Neural cell (in vitro differentiated cells): Measurements from ENCODE around the gene DGCR6L. TPM values are rescaled to one million over a fixed set of nuclear protein-coding genes. Genes with fewer than 3 reads are reported as not detected.
"Not testable (repeated sequence)": the region's sequence is repeated elsewhere in the genome, so short reads cannot be mapped to it uniquely, and the experiment has no call there.

Experiments
- H2AFZ ChIP-seq: fragments of 200-600, 300-800 bp; sonication (generic), shearing (Covaris generic); 2 replicates; pipeline ENCODE4 v1.6.0; 2014; ENCODE audit warnings: low read depth, mild to moderate bottlenecking, antibody characterized with exemption, low read length, moderate library complexity
- H3F3A ChIP-seq: fragments of 200-600 bp; shearing (Covaris generic); 2 replicates; pipeline ENCODE4 v1.6.1; 2016; ENCODE audit warnings: mild to moderate bottlenecking, moderate library complexity, mixed read lengths, antibody characterized with exemption, low read length; ENCODE audit not compliant: insufficient read depth, poor library complexity, severe bottlenecking
- H3K27ac ChIP-seq: fragments of 200-600, 300-800 bp; sonication (generic), shearing (Covaris generic); 2 replicates; pipeline ENCODE4 v1.5.1; 2014; ENCODE audit warnings: mild to moderate bottlenecking, low read length, moderate library complexity
- H3K27me3 ChIP-seq: fragments of 300-800, 200-600 bp; sonication (generic), shearing (Covaris generic); 2 replicates; pipeline ENCODE4 v1.6.0; 2014; ENCODE audit warnings: mild to moderate bottlenecking, low read depth, low read length, moderate library complexity; ENCODE audit not compliant: insufficient read depth
- H3K36me3 ChIP-seq: fragments of 300-800, 200-600 bp; sonication (generic), shearing (Covaris generic); 2 replicates; pipeline ENCODE4 v1.5.1; 2014; ENCODE audit warnings: mild to moderate bottlenecking, antibody characterized with exemption, low read length, moderate library complexity; ENCODE audit not compliant: insufficient read depth
- H3K4me2 ChIP-seq: fragments of 300-800, 200-600 bp; sonication (generic), shearing (Covaris generic); 2 replicates; pipeline ENCODE4 v1.6.0; 2014; ENCODE audit warnings: mild to moderate bottlenecking, low read length
- H3K4me3 ChIP-seq: fragments of 300-800, 200-600 bp; sonication (generic), shearing (Covaris generic); 2 replicates; pipeline ENCODE4 v1.5.1; 2014; ENCODE audit warnings: mild to moderate bottlenecking, low read length, moderate library complexity
- H3K79me2 ChIP-seq: fragments of 200-600 bp; shearing (Covaris generic); replicated peaks from 2 replicates; pipeline ENCODE4 v1.6.0; 2014; ENCODE audit warnings: mild to moderate bottlenecking, low read length, moderate library complexity; ENCODE audit not compliant: insufficient read depth
- H3K9ac ChIP-seq: fragments of 300-800, 200-600 bp; sonication (generic), shearing (Covaris generic); 2 replicates; pipeline ENCODE4 v1.6.1; 2016; ENCODE audit warnings: mild to moderate bottlenecking, low read length, mixed read lengths
- H3K9me2 ChIP-seq: fragments of 200-600 bp; shearing (Covaris generic); 2 replicates; pipeline ENCODE4 v1.6.1; 2016; ENCODE audit warnings: mild to moderate bottlenecking, low read length, mixed read lengths; ENCODE audit not compliant: insufficient read depth
- H3K9me3 ChIP-seq: fragments of 200-600, 300-800 bp; sonication (generic), shearing (Covaris generic); 2 replicates; pipeline ENCODE4 v1.6.1; 2016; ENCODE audit warnings: mild to moderate bottlenecking, mixed run types, low read length, moderate library complexity, mixed read lengths
- H4K20me1 ChIP-seq: fragments of 200-600 bp; shearing (Covaris generic); 2 replicates; pipeline ENCODE4 v1.6.1; 2016; ENCODE audit warnings: mild to moderate bottlenecking, mixed run types; ENCODE audit not compliant: insufficient read depth
- EP300 ChIP-seq: fragments of 450-650 bp; conservative IDR thresholded peaks from 2 replicates; pipeline ENCODE4 v1.6.1; 2014; ENCODE audit warnings: antibody characterized with exemption, mild to moderate bottlenecking, moderate library complexity; ENCODE audit not compliant: poor library complexity, severe bottlenecking
- EZH2 ChIP-seq: fragments of 200-600, 300-800 bp; shearing (Covaris generic), sonication (generic); IDR thresholded peaks from 2 replicates; pipeline ENCODE4 v1.6.1; 2014; ENCODE audit warnings: antibody characterized with exemption, low read length, borderline replicate concordance, mild to moderate bottlenecking; ENCODE audit not compliant: insufficient read depth, poor library complexity, severe bottlenecking
- MXI1 ChIP-seq: fragments of 450-650 bp; conservative IDR thresholded peaks from 2 replicates; pipeline ENCODE4 v1.6.1; 2014; ENCODE audit warnings: antibody characterized with exemption, mild to moderate bottlenecking; ENCODE audit not compliant: poor library complexity, severe bottlenecking
- POLR2AphosphoS5 ChIP-seq: IDR thresholded peaks from 2 replicates; pipeline ENCODE4 v1.6.1; 2012
- RAD21 ChIP-seq: fragments of 450-650 bp; conservative IDR thresholded peaks from 2 replicates; pipeline ENCODE4 v1.6.1; 2014; ENCODE audit warnings: antibody characterized with exemption, mild to moderate bottlenecking, moderate library complexity
- SMC3 ChIP-seq: fragments of 450-650 bp; conservative IDR thresholded peaks from 2 replicates; pipeline ENCODE4 v1.6.1; 2014; ENCODE audit warnings: antibody characterized with exemption, mild to moderate bottlenecking, moderate library complexity; ENCODE audit not compliant: poor library complexity
- TAF1 ChIP-seq: IDR thresholded peaks from 2 replicates; pipeline ENCODE4 v1.6.1; 2012; ENCODE audit warnings: low read depth
- polyA plus RNA-seq: library from polyadenylated mRNA; depleted of rRNA; stranded (reverse); fragments of >200 nt; gene quantifications from 2 replicates; pipeline ENCODE4 v1.2.3, GENCODE V29; 2014
- TF ChIP-seq, protein P1 (sequence below): IDR thresholded peaks from 2 replicates; pipeline ENCODE4 v1.6.1; 2012; ENCODE audit warnings: borderline replicate concordance
- TF ChIP-seq, protein P2 (sequence below): fragments of 450-650 bp; IDR thresholded peaks from 2 replicates; pipeline ENCODE4 v1.5.1; 2014; ENCODE audit warnings: antibody characterized with exemption, mild to moderate bottlenecking, moderate library complexity; ENCODE audit not compliant: poor library complexity, severe bottlenecking

The DGCR6L gene
- polyA plus RNA-seq, 1 donor from 2014 or later = 125 TPM

GRCh38 chr22:20280163-20280562 lies 39.7 kb downstream of the DGCR6L start:
- H3K27me3 ChIP-seq, H3K4me3 ChIP-seq, H2AFZ ChIP-seq, H3K9me2 ChIP-seq, H3F3A ChIP-seq, H3K9ac ChIP-seq, H3K36me3 ChIP-seq, H4K20me1 ChIP-seq, H3K27ac ChIP-seq, H3K4me2 ChIP-seq, H3K79me2 ChIP-seq, H3K9me3 ChIP-seq: not testable (repeated sequence)

DNA sequence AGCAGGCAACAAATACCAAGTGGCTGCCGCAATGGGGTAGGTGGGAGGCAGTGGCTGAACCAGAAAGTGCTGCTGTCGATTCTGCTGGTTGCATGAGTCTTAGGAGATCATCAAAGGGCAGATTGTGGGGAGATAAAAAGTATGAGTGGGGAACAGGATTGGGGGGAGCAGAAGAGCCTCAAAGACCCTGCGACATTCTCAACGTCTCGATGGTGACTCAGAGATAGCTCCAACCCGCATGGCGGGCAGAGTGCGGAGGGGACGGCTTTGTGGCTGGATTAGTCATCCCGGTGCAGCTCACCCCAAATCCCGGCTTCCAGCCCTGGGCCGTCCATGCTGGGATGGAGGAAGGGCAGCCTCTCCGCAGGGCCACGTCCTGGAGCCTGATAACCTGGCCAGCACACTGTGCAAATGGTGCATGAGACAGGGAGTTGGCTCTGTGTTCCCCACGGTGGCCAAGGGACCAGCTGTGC lies 40.2 kb downstream of the DGCR6L start:
- Histone ChIP-seq H3K79me2 (no peaks in the 10 kb centered on the region), H3K27ac (no peak overlapping the region), H3F3A (no peaks in the 10 kb centered on the region), H3K36me3 (no peaks in the 10 kb centered on the region), H2AFZ (no peak overlapping the region), H3K4me2 (no peak overlapping the region), H3K9me2 (no peaks in the 10 kb centered on the region), H3K27me3 (no peaks in the 10 kb centered on the region), H3K9ac (no peak overlapping the region), H3K9me3 (no peaks in the 10 kb centered on the region), H3K4me3 (no peak overlapping the region), H4K20me1 (no peaks in the 10 kb centered on the region)
- TF ChIP-seq POLR2AphosphoS5 (no peak), EZH2 (no peak), SMC3 (no peak), EP300 (no peak), TAF1 (no peak), RAD21 (no peak), MXI1 (no peak)
- TF ChIP-seq, protein P1, sequence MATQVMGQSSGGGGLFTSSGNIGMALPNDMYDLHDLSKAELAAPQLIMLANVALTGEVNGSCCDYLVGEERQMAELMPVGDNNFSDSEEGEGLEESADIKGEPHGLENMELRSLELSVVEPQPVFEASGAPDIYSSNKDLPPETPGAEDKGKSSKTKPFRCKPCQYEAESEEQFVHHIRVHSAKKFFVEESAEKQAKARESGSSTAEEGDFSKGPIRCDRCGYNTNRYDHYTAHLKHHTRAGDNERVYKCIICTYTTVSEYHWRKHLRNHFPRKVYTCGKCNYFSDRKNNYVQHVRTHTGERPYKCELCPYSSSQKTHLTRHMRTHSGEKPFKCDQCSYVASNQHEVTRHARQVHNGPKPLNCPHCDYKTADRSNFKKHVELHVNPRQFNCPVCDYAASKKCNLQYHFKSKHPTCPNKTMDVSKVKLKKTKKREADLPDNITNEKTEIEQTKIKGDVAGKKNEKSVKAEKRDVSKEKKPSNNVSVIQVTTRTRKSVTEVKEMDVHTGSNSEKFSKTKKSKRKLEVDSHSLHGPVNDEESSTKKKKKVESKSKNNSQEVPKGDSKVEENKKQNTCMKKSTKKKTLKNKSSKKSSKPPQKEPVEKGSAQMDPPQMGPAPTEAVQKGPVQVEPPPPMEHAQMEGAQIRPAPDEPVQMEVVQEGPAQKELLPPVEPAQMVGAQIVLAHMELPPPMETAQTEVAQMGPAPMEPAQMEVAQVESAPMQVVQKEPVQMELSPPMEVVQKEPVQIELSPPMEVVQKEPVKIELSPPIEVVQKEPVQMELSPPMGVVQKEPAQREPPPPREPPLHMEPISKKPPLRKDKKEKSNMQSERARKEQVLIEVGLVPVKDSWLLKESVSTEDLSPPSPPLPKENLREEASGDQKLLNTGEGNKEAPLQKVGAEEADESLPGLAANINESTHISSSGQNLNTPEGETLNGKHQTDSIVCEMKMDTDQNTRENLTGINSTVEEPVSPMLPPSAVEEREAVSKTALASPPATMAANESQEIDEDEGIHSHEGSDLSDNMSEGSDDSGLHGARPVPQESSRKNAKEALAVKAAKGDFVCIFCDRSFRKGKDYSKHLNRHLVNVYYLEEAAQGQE = no peak
- TF ChIP-seq, protein P2, sequence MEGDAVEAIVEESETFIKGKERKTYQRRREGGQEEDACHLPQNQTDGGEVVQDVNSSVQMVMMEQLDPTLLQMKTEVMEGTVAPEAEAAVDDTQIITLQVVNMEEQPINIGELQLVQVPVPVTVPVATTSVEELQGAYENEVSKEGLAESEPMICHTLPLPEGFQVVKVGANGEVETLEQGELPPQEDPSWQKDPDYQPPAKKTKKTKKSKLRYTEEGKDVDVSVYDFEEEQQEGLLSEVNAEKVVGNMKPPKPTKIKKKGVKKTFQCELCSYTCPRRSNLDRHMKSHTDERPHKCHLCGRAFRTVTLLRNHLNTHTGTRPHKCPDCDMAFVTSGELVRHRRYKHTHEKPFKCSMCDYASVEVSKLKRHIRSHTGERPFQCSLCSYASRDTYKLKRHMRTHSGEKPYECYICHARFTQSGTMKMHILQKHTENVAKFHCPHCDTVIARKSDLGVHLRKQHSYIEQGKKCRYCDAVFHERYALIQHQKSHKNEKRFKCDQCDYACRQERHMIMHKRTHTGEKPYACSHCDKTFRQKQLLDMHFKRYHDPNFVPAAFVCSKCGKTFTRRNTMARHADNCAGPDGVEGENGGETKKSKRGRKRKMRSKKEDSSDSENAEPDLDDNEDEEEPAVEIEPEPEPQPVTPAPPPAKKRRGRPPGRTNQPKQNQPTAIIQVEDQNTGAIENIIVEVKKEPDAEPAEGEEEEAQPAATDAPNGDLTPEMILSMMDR = no peak

- not testable (repeated sequence) for H3K4me2 ChIP-seq
Measured at GRCh38 chr22:20278726-20279490, 41.0 kb downstream of the DGCR6L start.

GRCh38 chr22:20277936-20278635 lies 41.8 kb downstream of the DGCR6L start:
- H3K27me3 ChIP-seq, H2AFZ ChIP-seq, H3K9ac ChIP-seq, H3K79me2 ChIP-seq, H3K4me3 ChIP-seq, H3F3A ChIP-seq, H3K9me2 ChIP-seq, H3K27ac ChIP-seq, H3K4me2 ChIP-seq, H4K20me1 ChIP-seq, H3K36me3 ChIP-seq, H3K9me3 ChIP-seq: not testable (repeated sequence)

More at GRCh38 chr22:20278726-20279490, 41.0 kb downstream of the DGCR6L start:
- not testable (repeated sequence) for H3K9ac ChIP-seq, H3K4me3 ChIP-seq, H2AFZ ChIP-seq, H3K9me2 ChIP-seq, H3K79me2 ChIP-seq, H3K27me3 ChIP-seq, H4K20me1 ChIP-seq, H3K27ac ChIP-seq, H3K36me3 ChIP-seq, H3F3A ChIP-seq, H3K9me3 ChIP-seq
